ENCODE results near the gene PPM1N.
A peak's percentile ranks its signal among the peaks of the same experiment; 100 is the strongest.

PPM1N gene

GRCh38 chr19:45470762-45471081 lies 27.5 kb upstream of the PPM1N start:
- no peak for DNase-seq (ENCODE audit: low spot score)

- DNase-seq (ENCODE audit: low spot score), result no peak
Measured at GRCh38 chr19:45471111-45471930, 26.9 kb upstream of the PPM1N start.

GRCh38 chr19:45471931-45472562 lies 26.2 kb upstream of the PPM1N start:
- DNase-seq (ENCODE audit: low spot score), result no peak

- DNase-seq (ENCODE audit: low spot score), result no peak
Measured at GRCh38 chr19:45472563-45473366, 25.5 kb upstream of the PPM1N start.

- DNase-seq (ENCODE audit: low spot score), result no peak
Measured at GRCh38 chr19:45473367-45473681, 24.9 kb upstream of the PPM1N start.

- DNase-seq (ENCODE audit: low spot score), result no peak
Measured at GRCh38 chr19:45473682-45474605, 24.3 kb upstream of the PPM1N start.

GRCh38 chr19:45474606-45475521 lies 23.4 kb upstream of the PPM1N start:
- DNase-seq (ENCODE audit: low spot score), result no peak

- DNase-seq (ENCODE audit: low spot score), result no peak
Measured at GRCh38 chr19:45475537-45476291, 22.5 kb upstream of the PPM1N start.

GRCh38 chr19:45476304-45476703 lies 21.9 kb upstream of the PPM1N start:
- no peak for DNase-seq (ENCODE audit: low spot score)

- DNase-seq (ENCODE audit: low spot score), result no peak
Measured at GRCh38 chr19:45477186-45477585, 21.1 kb upstream of the PPM1N start.

- DNase-seq (ENCODE audit: low spot score), result no peak
Measured at GRCh38 chr19:45477713-45478453, 20.4 kb upstream of the PPM1N start.

- peak; percentile 88 for DNase-seq (ENCODE audit: low spot score)
Measured at GRCh38 chr19:45478454-45479238, 19.6 kb upstream of the PPM1N start.

GRCh38 chr19:45483033-45483432 lies 15.2 kb upstream of the PPM1N start:
- DNase-seq (ENCODE audit: low spot score), result no peak

GRCh38 chr19:45484273-45484945 lies 13.8 kb upstream of the PPM1N start:
- no peak for DNase-seq (ENCODE audit: low spot score)

- peak; percentile 94 for DNase-seq (ENCODE audit: low spot score)
Measured at GRCh38 chr19:45485305-45486077, 12.8 kb upstream of the PPM1N start.

- no peak for DNase-seq (ENCODE audit: low spot score)
Measured at GRCh38 chr19:45488708-45489107, 9.5 kb upstream of the PPM1N start.

GRCh38 chr19:45489216-45489855 lies 8.9 kb upstream of the PPM1N start:
- no peak for DNase-seq (ENCODE audit: low spot score)

Measured in putamen (tissue), 1 donor.